Uterus (tissue), 2 donors: ENCODE data around the gene COLEC11.

Experiments used
- CTCF ChIP-seq, 4 experiments: fragments of 200-600 bp in 2 of 4; fragments of 450-650 bp in 2 of 4; sonication (generic) in 2 of 4; IDR thresholded peaks; one replicate each; pipeline ENCODE4 v1.5.1; 2016 to 2019; ENCODE audit warnings: antibody characterized with exemption in 4 of 4, mild to moderate bottlenecking in 2 of 4, moderate library complexity in 1 of 4
- POLR2A ChIP-seq, 2 donors: fragments of 450-650 bp; IDR thresholded peaks; one replicate each; pipeline ENCODE4 v1.6.1; 2016; ENCODE audit warnings: antibody characterized with exemption in 2 of 2, mild to moderate bottlenecking in 1 of 2, moderate library complexity in 1 of 2

- no peak for TF ChIP-seq CTCF (IDR thresholded peaks at IDR 0.05)
- no peak for TF ChIP-seq POLR2A (IDR thresholded peaks at IDR 0.05)
Observed at GRCh38 chr2:3581367-3582262, 13.3 kb upstream of the COLEC11 start.
